ENCODE data around the gene TMED10.

TMED10 gene

GRCh38 chr14:75088566-75089373 is 87.6 kb downstream of the TMED10 start:
- peaks cover 63 to 75% of the 10 kb centered on the region in 2 experiments for H3K36me3 ChIP-seq (ENCODE audit: control insufficient read depth in 2 of 2, insufficient read depth in 1 of 2, low read length in 2 of 2)
- H3K27ac ChIP-seq (ENCODE audit: extremely low read depth, low read depth, low read length) = no peak overlapping the region
- no peaks in the 10 kb centered on the region for H3K4me1 ChIP-seq (ENCODE audit: control insufficient read depth, insufficient read depth, low read length)
- CTCF ChIA-PET = interaction anchor here (0.6 to 7.5 kb wide), 59 partner anchors 8 to 464 kb away, joined by 3 to 86 read pairs (median 4); partner anchors contain the start of genes ACYP1, RPS6KL1 and ZC2HC1C
- H3K4me3 ChIP-seq (ENCODE audit: low read depth, low read length) = no peak overlapping the region
- no peaks in the 10 kb centered on the region for H3K9me3 ChIP-seq (ENCODE audit: control insufficient read depth, insufficient read depth, low read depth, low read length)
- TF ChIP-seq, protein P1, sequence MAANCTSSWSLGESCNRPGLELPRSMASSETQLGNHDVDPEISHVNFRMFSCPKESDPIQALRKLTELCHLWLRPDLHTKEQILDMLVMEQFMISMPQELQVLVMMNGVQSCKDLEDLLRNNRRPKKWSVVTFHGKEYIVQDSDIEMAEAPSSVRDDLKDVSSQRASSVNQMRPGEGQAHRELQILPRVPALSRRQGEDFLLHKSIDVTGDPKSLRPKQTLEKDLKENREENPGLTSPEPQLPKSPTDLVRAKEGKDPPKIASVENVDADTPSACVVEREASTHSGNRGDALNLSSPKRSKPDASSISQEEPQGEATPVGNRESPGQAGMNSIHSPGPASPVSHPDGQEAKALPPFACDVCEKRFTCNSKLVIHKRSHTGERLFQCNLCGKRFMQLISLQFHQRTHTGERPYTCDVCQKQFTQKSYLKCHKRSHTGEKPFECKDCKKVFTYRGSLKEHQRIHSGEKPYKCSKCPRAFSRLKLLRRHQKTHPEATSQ (tag by site-specific recombination; IDR thresholded peaks at IDR 0.05) = no peak
- TF ChIP-seq, protein P2, sequence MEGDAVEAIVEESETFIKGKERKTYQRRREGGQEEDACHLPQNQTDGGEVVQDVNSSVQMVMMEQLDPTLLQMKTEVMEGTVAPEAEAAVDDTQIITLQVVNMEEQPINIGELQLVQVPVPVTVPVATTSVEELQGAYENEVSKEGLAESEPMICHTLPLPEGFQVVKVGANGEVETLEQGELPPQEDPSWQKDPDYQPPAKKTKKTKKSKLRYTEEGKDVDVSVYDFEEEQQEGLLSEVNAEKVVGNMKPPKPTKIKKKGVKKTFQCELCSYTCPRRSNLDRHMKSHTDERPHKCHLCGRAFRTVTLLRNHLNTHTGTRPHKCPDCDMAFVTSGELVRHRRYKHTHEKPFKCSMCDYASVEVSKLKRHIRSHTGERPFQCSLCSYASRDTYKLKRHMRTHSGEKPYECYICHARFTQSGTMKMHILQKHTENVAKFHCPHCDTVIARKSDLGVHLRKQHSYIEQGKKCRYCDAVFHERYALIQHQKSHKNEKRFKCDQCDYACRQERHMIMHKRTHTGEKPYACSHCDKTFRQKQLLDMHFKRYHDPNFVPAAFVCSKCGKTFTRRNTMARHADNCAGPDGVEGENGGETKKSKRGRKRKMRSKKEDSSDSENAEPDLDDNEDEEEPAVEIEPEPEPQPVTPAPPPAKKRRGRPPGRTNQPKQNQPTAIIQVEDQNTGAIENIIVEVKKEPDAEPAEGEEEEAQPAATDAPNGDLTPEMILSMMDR (tag by site-specific recombination; IDR thresholded peaks at IDR 0.05) = peak; percentile 38; the same call in 1 of the 2 replicates
- TF ChIP-seq YY1 (tag by site-specific recombination; IDR thresholded peaks at IDR 0.05) = no peak
- TF ChIP-seq PRDM1 (tag by site-specific recombination; IDR thresholded peaks at IDR 0.05) = no peak
- peak; percentile 88 for TF ChIP-seq ZNF654 (tag by site-specific recombination; IDR thresholded peaks at IDR 0.05; ENCODE audit: low read depth)
- TF ChIP-seq, protein P3, sequence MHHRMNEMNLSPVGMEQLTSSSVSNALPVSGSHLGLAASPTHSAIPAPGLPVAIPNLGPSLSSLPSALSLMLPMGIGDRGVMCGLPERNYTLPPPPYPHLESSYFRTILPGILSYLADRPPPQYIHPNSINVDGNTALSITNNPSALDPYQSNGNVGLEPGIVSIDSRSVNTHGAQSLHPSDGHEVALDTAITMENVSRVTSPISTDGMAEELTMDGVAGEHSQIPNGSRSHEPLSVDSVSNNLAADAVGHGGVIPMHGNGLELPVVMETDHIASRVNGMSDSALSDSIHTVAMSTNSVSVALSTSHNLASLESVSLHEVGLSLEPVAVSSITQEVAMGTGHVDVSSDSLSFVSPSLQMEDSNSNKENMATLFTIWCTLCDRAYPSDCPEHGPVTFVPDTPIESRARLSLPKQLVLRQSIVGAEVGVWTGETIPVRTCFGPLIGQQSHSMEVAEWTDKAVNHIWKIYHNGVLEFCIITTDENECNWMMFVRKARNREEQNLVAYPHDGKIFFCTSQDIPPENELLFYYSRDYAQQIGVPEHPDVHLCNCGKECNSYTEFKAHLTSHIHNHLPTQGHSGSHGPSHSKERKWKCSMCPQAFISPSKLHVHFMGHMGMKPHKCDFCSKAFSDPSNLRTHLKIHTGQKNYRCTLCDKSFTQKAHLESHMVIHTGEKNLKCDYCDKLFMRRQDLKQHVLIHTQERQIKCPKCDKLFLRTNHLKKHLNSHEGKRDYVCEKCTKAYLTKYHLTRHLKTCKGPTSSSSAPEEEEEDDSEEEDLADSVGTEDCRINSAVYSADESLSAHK (tag by site-specific recombination; IDR thresholded peaks at IDR 0.05) = no peak
- TF ChIP-seq ZNF571 (tag by site-specific recombination; IDR thresholded peaks at IDR 0.05) = no peak
- TF ChIP-seq ZNF24 (tag by site-specific recombination; IDR thresholded peaks at IDR 0.05) = no peak
- POLR2A ChIA-PET = no interaction called here

DNA sequence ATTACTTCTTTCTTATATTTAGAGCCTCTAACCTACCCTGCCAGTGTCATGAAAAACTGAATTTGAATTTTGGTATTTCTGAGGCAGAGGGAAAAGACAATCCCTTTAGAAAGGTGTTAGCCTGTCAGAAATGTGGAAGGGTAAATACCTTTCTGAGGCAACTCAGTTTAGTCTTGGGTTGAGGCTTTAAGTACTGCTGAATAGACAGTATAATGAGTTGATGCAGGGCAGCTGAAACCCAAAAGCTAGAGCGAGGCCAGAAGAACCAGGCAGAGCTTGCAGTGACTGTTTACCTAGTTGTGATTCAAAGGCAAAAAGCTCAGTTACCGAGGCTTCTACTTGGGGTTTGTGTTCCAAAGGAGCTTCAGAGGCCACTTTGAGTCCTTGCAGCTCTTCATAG is 88.3 kb downstream of the TMED10 start:
- ChIA-PET CTCF (interaction anchor here (0.6 to 7.5 kb wide), 44 partner anchors 9 to 463 kb away, joined by 3 to 86 read pairs (median 5); partner anchors contain the start of genes ACYP1, RPS6KL1 and ZC2HC1C), POLR2A (no interaction called here)
- H3K36me3 ChIP-seq (ENCODE audit: control insufficient read depth in 2 of 2, insufficient read depth in 1 of 2, low read length in 2 of 2) = peaks cover 58 to 77% of the 10 kb centered on the region in 2 experiments
- no peak overlapping the region for H3K27ac ChIP-seq (ENCODE audit: extremely low read depth, low read depth, low read length)
- no peaks in the 10 kb centered on the region for H3K9me3 ChIP-seq (ENCODE audit: control insufficient read depth, insufficient read depth, low read depth, low read length)
- no peak overlapping the region for H3K4me3 ChIP-seq (ENCODE audit: low read depth, low read length)
- TF ChIP-seq ZNF791 (tag by site-specific recombination; IDR thresholded peaks at IDR 0.05) (no peak), ZFP3 (tag by site-specific recombination; IDR thresholded peaks at IDR 0.05; ENCODE audit: low read depth) (no peak), ZNF423 (tag by site-specific recombination; IDR thresholded peaks at IDR 0.05) (no peak), ZNF610 (tag by site-specific recombination; IDR thresholded peaks at IDR 0.05; ENCODE audit: borderline replicate concordance) (no peak)
- H3K4me1 ChIP-seq (ENCODE audit: control insufficient read depth, insufficient read depth, low read length) = no peaks in the 10 kb centered on the region

DNA sequence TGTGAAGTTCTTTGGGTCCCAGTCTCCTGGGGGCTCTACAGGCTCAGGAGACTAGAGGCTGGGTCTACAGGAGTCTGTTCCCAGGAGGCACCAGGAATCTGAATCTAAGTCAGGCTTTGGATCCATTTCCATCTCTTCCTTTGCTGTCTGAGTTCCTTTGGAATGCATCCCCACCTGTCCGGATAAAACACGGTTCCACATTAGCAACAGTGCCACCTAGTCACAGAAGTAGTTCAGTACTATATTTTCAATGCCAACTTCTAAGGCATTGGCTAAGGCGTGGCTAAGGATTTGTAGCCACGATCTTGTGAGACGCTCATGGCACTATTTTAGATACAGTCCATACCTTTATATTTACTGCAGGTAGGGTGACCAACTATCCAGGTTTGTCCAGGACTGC is 91.9 kb downstream of the TMED10 start:
- no peak overlapping the region for H3K4me3 ChIP-seq (ENCODE audit: low read depth, low read length)
- H3K36me3 ChIP-seq (ENCODE audit: control insufficient read depth in 2 of 2, insufficient read depth in 1 of 2, low read length in 2 of 2) = peaks cover 37 to 77% of the 10 kb centered on the region in 2 experiments
- ChIA-PET CTCF (interaction anchor here (0.6 kb wide), 1 partner anchor 209 kb away, joined by 4 read pairs; no protein-coding TSS in a partner anchor), POLR2A (no interaction called here)
- no peaks in the 10 kb centered on the region for H3K9me3 ChIP-seq (ENCODE audit: control insufficient read depth, insufficient read depth, low read depth, low read length)
- H3K4me1 ChIP-seq (ENCODE audit: control insufficient read depth, insufficient read depth, low read length) = no peaks in the 10 kb centered on the region
- no peak overlapping the region for H3K27ac ChIP-seq (ENCODE audit: extremely low read depth, low read depth, low read length)
- TF ChIP-seq GLIS2 (tag by site-specific recombination; IDR thresholded peaks at IDR 0.05) = no peak
- no peak for TF ChIP-seq RBAK (tag by site-specific recombination; IDR thresholded peaks at IDR 0.05)
- TF ChIP-seq ZNF174 (tag by site-specific recombination; IDR thresholded peaks at IDR 0.05) = no peak
- TF ChIP-seq ZSCAN23 (tag by site-specific recombination; IDR thresholded peaks at IDR 0.05) = no peak
- no peak for TF ChIP-seq WT1 (tag by site-specific recombination; IDR thresholded peaks at IDR 0.05)
- TF ChIP-seq ZNF670 (tag by site-specific recombination; IDR thresholded peaks at IDR 0.05; ENCODE audit: low read depth) = no peak
- no peak for TF ChIP-seq ZNF114 (tag by site-specific recombination; IDR thresholded peaks at IDR 0.05)
- TF ChIP-seq ZBTB48 (tag by site-specific recombination; IDR thresholded peaks at IDR 0.05) = no peak
- no peak for TF ChIP-seq ZNF302 (tag by site-specific recombination; IDR thresholded peaks at IDR 0.05; ENCODE audit: low read depth)
- TF ChIP-seq ZNF529 (tag by site-specific recombination; IDR thresholded peaks at IDR 0.05; ENCODE audit: insufficient replicate concordance) = no peak
- TF ChIP-seq, protein P1 (tag by site-specific recombination; IDR thresholded peaks at IDR 0.05) = no peak
- no peak for TF ChIP-seq ZNF610 (tag by site-specific recombination; IDR thresholded peaks at IDR 0.05; ENCODE audit: borderline replicate concordance)
- no peak for TF ChIP-seq SP7 (tag by site-specific recombination; IDR thresholded peaks at IDR 0.05)
- no peak for TF ChIP-seq ZNF19 (tag by site-specific recombination; IDR thresholded peaks at IDR 0.05; ENCODE audit: low read depth)
- TF ChIP-seq SCRT2 (tag by site-specific recombination; IDR thresholded peaks at IDR 0.05) = no peak
